Keratinocyte (primary cell): ENCODE data around the gene SNX14.

Experiments
- EZH2 ChIP-seq: IDR thresholded peaks from one replicate; pipeline ENCODE4 v1.6.1; 2012; ENCODE audit warnings: inconsistent platforms, mild to moderate bottlenecking, low read length, moderate library complexity
- TF ChIP-seq, protein P1 (sequence below), 3 experiments: IDR thresholded peaks in 1 of 3; conservative IDR thresholded peaks in 1 of 3; optimal IDR thresholded peaks in 1 of 3; 2 replicates in 2 of 3; 3 replicates in 1 of 3; pipeline versions ENCODE3 to v1.5.1; 2011; ENCODE audit warnings: low read length in 3 of 3, mild to moderate bottlenecking in 3 of 3, moderate library complexity in 2 of 3, control low read depth in 1 of 3, inconsistent platforms in 1 of 3; ENCODE audit not compliant: insufficient read depth in 2 of 3; ENCODE audit errors: extremely low read depth in 1 of 3

- TF ChIP-seq, protein P1, sequence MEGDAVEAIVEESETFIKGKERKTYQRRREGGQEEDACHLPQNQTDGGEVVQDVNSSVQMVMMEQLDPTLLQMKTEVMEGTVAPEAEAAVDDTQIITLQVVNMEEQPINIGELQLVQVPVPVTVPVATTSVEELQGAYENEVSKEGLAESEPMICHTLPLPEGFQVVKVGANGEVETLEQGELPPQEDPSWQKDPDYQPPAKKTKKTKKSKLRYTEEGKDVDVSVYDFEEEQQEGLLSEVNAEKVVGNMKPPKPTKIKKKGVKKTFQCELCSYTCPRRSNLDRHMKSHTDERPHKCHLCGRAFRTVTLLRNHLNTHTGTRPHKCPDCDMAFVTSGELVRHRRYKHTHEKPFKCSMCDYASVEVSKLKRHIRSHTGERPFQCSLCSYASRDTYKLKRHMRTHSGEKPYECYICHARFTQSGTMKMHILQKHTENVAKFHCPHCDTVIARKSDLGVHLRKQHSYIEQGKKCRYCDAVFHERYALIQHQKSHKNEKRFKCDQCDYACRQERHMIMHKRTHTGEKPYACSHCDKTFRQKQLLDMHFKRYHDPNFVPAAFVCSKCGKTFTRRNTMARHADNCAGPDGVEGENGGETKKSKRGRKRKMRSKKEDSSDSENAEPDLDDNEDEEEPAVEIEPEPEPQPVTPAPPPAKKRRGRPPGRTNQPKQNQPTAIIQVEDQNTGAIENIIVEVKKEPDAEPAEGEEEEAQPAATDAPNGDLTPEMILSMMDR (optimal IDR thresholded peaks at IDR 0.05 in 1 of 3, IDR thresholded peaks at IDR 0.05 in 1 of 3, conservative IDR thresholded peaks at IDR 0.05 in 1 of 3; ENCODE audit: extremely low read depth in 1 of 3, insufficient read depth in 2 of 3, low read length in 3 of 3): no peak
- no peak for TF ChIP-seq EZH2
Measured at GRCh38 chr6:85561750-85562357, 31.8 kb downstream of the SNX14 start.
